ENCODE results near the gene LPP.

DNA sequence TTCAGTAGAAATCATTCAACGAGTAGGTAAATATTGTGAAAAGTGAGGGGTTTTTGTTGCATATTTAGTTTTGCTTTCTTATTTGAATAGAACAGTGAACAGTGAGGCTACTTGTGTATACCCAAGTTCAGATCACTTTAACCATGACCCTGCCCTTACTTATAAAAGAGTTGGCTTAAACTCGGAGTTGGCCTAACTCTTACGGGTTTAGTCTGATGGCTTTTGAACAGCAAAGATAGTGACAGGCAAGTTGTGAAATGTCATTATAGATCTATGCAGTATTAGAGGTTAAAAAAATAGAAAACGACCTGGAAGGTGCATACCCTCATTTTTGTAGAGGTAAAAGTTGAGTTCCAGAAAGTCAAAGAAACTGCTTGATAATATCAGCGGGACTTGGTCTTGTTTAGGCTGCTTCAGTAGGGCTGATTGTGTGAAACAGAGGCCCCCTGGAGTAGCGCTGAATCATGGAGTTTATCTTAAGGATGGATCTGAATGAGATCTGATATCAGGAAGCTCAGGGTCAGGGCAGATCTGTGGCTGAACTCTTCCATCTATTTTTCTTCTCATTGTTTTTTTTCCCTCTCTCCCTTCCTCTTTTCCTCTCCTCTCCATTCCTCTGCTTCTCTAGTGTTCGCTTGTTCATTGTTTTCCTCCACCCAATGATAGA is 359.8 kb downstream of the LPP start:
- TF ChIP-seq, protein P1, sequence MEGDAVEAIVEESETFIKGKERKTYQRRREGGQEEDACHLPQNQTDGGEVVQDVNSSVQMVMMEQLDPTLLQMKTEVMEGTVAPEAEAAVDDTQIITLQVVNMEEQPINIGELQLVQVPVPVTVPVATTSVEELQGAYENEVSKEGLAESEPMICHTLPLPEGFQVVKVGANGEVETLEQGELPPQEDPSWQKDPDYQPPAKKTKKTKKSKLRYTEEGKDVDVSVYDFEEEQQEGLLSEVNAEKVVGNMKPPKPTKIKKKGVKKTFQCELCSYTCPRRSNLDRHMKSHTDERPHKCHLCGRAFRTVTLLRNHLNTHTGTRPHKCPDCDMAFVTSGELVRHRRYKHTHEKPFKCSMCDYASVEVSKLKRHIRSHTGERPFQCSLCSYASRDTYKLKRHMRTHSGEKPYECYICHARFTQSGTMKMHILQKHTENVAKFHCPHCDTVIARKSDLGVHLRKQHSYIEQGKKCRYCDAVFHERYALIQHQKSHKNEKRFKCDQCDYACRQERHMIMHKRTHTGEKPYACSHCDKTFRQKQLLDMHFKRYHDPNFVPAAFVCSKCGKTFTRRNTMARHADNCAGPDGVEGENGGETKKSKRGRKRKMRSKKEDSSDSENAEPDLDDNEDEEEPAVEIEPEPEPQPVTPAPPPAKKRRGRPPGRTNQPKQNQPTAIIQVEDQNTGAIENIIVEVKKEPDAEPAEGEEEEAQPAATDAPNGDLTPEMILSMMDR (IDR thresholded peaks at IDR 0.05), result no peak
- TF ChIP-seq POLR2A (IDR thresholded peaks at IDR 0.05), result no peak
